ENCODE measurements around the gene PRICKLE4. TPM values are rescaled to one million over a fixed set of nuclear protein-coding genes. Genes with fewer than 3 reads are reported as not detected.
A peak's percentile ranks its signal among the peaks of the same experiment; 100 is the strongest.

The PRICKLE4 gene
- total RNA-seq, 1 experiment from 2014 or later, result 6.4 TPM

- peak overlapping the region; percentile 76 for H3K4me3 Mint-ChIP-seq (ENCODE audit: low read depth, unreplicated experiment)
- CTCF ChIA-PET, result interaction anchor here (0.6 to 3.5 kb wide), 8 partner anchors 10 to 658 kb away, joined by 3 to 22 read pairs (median 6); partner anchors contain the start of gene TOMM6
- H3K27me3 Mint-ChIP-seq (ENCODE audit: unreplicated experiment), result no peaks in the 10 kb centered on the region
- H3K36me3 Mint-ChIP-seq (ENCODE audit: insufficient read depth, unreplicated experiment), result peaks cover 24% of the 10 kb centered on the region
- no peak overlapping the region for H3K27ac Mint-ChIP-seq (ENCODE audit: unreplicated experiment)
- peaks cover 15% of the 10 kb centered on the region for H3K4me1 Mint-ChIP-seq (ENCODE audit: low read depth, unreplicated experiment)
- H3K9me3 Mint-ChIP-seq (ENCODE audit: low read depth, unreplicated experiment), result no peaks in the 10 kb centered on the region
- intact Hi-C loops (cut with micrococcal nuclease; ENCODE audit: unreplicated experiment), result no loop called here
- TF ChIP-seq CTCF (IDR thresholded peaks at IDR 0.05; ENCODE audit: unreplicated experiment), result no peak
- BruUV-seq (replicated peaks), result no TSS peak
- DNase-seq, result no peak
These were observed 47.2 kb upstream of the PRICKLE4 start for GRCh38 chr6:41733360-41733706.

DNA sequence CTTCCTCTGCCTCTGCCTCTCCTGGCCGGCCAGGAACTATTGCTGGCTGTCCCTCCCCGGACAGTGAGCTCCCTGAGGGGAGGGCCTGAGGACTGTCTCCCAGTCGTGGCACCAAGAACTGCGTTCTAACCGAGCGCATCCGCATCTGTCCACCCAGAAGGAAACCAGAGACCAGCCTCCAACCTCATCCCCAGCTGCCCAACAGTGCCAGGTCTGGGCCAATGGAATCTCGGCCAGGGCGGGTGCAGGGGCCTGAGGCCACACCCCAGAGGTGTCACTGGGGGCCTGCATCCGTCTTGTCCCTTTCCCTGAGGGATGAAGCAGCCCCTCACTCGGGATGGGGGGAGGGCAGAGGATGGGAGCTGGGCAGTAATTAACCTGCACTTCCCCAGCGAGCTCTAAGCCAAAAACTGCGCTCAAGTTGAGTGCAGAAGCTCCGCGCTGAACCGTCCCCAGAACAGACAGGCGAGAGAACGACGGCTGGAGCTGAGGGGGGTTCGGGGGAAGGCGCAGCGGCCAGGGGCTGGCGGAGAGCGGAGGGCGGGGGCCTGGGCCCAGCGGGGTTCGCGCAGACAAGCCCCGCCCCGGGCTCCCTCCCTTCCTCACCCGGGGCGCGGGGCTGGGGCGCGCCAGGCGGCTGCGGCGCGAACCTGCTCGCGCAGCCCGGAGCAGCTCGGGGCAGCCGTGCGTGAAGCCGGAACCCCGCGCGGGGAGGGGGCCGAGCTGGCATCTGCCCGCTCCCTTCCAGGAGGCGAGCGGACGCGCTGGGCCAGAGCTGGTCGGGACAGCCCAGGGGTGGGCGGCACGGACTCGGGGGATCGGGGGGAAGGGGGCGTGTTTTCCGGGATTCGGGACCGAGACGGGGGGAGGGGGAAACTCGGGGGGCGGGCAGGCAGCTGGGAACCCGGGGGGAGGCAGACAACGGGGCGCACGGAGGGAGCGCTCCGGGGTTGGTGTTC lies 46.6 kb upstream of the PRICKLE4 start:
- DNase-seq, result peak; percentile 63
- H3K27ac Mint-ChIP-seq (ENCODE audit: unreplicated experiment), result peak overlapping the region; percentile 42
- BruUV-seq (replicated peaks), result no TSS peak
- H3K27me3 Mint-ChIP-seq (ENCODE audit: unreplicated experiment), result no peaks in the 10 kb centered on the region
- CTCF ChIA-PET, result interaction anchor here (0.6 to 3.5 kb wide), 11 partner anchors 11 to 658 kb away, joined by 3 to 22 read pairs (median 5); partner anchors contain the start of gene TOMM6
- peak overlapping the region; percentile 76 for H3K4me3 Mint-ChIP-seq (ENCODE audit: low read depth, unreplicated experiment)
- intact Hi-C loops (cut with micrococcal nuclease; ENCODE audit: unreplicated experiment), result loop anchor here (2.0 kb wide), 1 partner anchor 43 kb away; no protein-coding TSS in a partner anchor
- peaks cover 24% of the 10 kb centered on the region for H3K36me3 Mint-ChIP-seq (ENCODE audit: insufficient read depth, unreplicated experiment)
- H3K9me3 Mint-ChIP-seq (ENCODE audit: low read depth, unreplicated experiment), result no peaks in the 10 kb centered on the region
- TF ChIP-seq CTCF (IDR thresholded peaks at IDR 0.05; ENCODE audit: unreplicated experiment), result no peak
- H3K4me1 Mint-ChIP-seq (ENCODE audit: low read depth, unreplicated experiment), result peaks cover 15% of the 10 kb centered on the region

DNA sequence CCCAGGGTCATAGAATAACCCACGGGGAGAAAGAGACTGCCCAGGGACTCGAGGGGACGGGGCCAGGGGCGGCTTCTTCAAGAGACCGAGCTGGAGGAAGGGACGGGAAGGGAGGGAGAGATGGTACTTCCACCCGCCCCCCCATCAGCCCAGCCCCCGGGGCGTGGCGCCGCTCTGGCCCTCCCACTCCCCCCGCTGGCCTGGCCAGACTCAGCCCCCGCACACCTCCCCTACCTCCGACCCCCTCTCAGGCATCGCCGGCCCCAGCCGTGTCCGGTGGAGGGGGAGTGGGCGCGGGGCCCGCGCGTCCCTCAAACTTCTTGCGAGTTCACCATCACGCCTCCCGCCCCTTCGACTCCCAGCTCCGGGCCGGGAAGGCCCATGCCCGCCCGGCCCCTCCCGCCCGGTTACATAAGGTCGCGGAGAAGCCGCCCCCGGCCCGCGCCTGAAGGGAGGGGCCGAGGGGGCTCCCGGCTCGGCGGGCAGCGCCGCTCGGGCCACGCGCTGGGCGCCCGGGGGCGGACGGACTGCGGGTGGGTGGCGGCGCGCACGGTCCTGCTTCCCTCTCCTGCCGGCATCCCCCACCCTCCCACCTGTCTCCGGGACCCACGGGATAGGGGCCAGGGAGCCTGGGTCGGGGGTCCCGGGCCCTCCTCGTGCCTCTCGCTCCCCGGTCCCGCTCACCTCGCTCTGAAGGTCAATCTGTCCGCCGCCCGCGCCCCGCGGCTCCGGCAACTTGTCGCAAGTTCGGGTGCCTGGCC lies 45.7 kb upstream of the PRICKLE4 start:
- TF ChIP-seq CTCF (IDR thresholded peaks at IDR 0.05; ENCODE audit: unreplicated experiment), result no peak
- intact Hi-C loops (cut with micrococcal nuclease; ENCODE audit: unreplicated experiment), result loop anchor here (2.0 kb wide), 1 partner anchor 42 kb away; no protein-coding TSS in a partner anchor
- Mint-ChIP-seq H3K4me3 (ENCODE audit: low read depth, unreplicated experiment) (peak overlapping the region; percentile 76), H3K4me1 (ENCODE audit: low read depth, unreplicated experiment) (peaks cover 15% of the 10 kb centered on the region), H3K36me3 (ENCODE audit: insufficient read depth, unreplicated experiment) (peaks cover 24% of the 10 kb centered on the region), H3K27me3 (ENCODE audit: unreplicated experiment) (no peaks in the 10 kb centered on the region), H3K27ac (ENCODE audit: unreplicated experiment) (no peak overlapping the region), H3K9me3 (ENCODE audit: low read depth, unreplicated experiment) (no peaks in the 10 kb centered on the region)
- peak; percentile 71 for DNase-seq
- no TSS peak for BruUV-seq (replicated peaks)
- CTCF ChIA-PET, result interaction anchor here (0.6 to 3.5 kb wide), 8 partner anchors 11 to 659 kb away, joined by 3 to 22 read pairs (median 6); no protein-coding TSS in a partner anchor

DNA sequence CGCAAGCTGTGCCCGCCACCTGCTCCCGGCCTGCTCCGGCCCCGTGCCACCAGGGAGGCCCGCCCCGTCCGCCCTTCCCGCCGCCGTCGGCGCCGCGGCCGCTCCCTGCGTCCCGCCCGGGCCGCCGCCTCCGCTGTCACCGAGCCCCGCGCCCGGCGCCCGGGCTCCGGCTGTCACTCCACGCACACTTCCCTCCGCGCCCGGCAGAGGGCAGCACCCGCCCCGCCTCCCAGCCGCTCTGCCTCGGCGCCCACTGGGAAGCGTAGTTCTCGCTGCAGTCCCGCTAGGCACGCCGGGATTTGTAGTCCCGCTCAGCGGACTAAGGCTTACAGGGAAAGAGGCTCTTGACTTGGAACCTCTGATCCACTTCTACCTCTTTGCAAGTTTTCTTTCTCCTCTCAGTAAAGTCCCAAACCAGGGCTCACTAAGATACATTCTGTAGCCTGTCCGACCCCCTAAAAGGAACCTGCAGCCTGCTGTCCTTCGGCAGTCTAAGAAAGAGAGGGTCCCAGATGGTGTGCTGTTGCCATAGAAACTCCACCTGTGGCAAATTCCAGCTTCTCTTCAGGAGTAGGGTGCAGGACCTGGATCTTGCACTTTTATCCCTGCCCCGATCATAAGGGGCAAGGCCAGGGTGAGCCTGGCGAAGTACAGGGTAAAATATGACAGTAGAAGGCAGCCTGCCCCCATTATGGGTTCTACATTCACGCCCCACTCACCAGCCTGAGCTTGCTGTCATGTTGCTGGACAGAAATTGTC lies 45.0 kb upstream of the PRICKLE4 start, which contains the start of gene TFEB:
TSS of gene TFEB (minus strand) at position 182 of the 759 bp plus-strand sequence. CDS start 44,395 bp downstream, outside the sequence.
- DNase-seq, result peak; percentile 98
- peaks cover 15% of the 10 kb centered on the region for H3K4me1 Mint-ChIP-seq (ENCODE audit: low read depth, unreplicated experiment)
- H3K9me3 Mint-ChIP-seq (ENCODE audit: low read depth, unreplicated experiment), result no peaks in the 10 kb centered on the region
- H3K4me3 Mint-ChIP-seq (ENCODE audit: low read depth, unreplicated experiment), result peak within 1 kb of the TSS; percentile 76
- BruUV-seq (replicated peaks), result no TSS peak
- intact Hi-C loops (cut with micrococcal nuclease; ENCODE audit: unreplicated experiment), result loop anchor here (2.0 kb wide), 1 partner anchor 41 kb away; no protein-coding TSS in a partner anchor
- H3K27me3 Mint-ChIP-seq (ENCODE audit: unreplicated experiment), result no peaks in the 10 kb centered on the region
- H3K36me3 Mint-ChIP-seq (ENCODE audit: insufficient read depth, unreplicated experiment), result peaks cover 24% of the 10 kb centered on the region
- H3K27ac Mint-ChIP-seq (ENCODE audit: unreplicated experiment), result no peak within 1 kb of the TSS
- peak; percentile 95 for TF ChIP-seq CTCF (IDR thresholded peaks at IDR 0.05; ENCODE audit: unreplicated experiment)
- CTCF ChIA-PET, result interaction anchor here (0.6 to 3.5 kb wide), 3 partner anchors 22 to 659 kb away, joined by 3 to 22 read pairs (median 8); no protein-coding TSS in a partner anchor

Measured in Calu3 (cell line).